Muscle of leg (tissue), 11 donors: ENCODE results near the gene SELENBP1. TPM values are rescaled to one million over a fixed set of nuclear protein-coding genes. Genes with fewer than 3 reads are reported as not detected.

Experiments used
- DNase-seq: peaks from one replicate; pipeline ENCODE4 v3.0.0; 2013
- H3K27ac ChIP-seq: one replicate; pipeline ENCODE4 v1.5.1; 2013; ENCODE audit warnings: mild to moderate bottlenecking, low read length, control low read depth
- H3K27me3 ChIP-seq: one replicate; pipeline ENCODE4 v1.6.1; 2013; ENCODE audit warnings: low read length; ENCODE audit not compliant: control insufficient read depth, insufficient read depth
- H3K36me3 ChIP-seq: one replicate; pipeline ENCODE4 v1.6.1; 2013; ENCODE audit warnings: low read length; ENCODE audit not compliant: control insufficient read depth, insufficient read depth
- H3K4me1 ChIP-seq: one replicate; pipeline ENCODE4 v1.6.1; 2013; ENCODE audit warnings: low read length; ENCODE audit not compliant: control insufficient read depth, insufficient read depth
- H3K4me3 ChIP-seq: one replicate; pipeline ENCODE4 v1.5.1; 2013; ENCODE audit warnings: low read length, control low read depth
- H3K9me3 ChIP-seq: replicated peaks from 2 replicates; pipeline ENCODE4 v1.6.1; 2013; ENCODE audit warnings: low read depth, low read length; ENCODE audit not compliant: control insufficient read depth
- WGBS: methylation state at CpG from one replicate; pipeline ENCODE4 v1.1.5; 2013; ENCODE audit warnings: missing lambda C conversion rate; ENCODE audit not compliant: insufficient coverage; 5-methylcytosine and 5-hydroxymethylcytosine counted together
- polyA plus RNA-seq, 8 donors: library from polyadenylated mRNA; unstranded; fragments of 120-200 nt; gene quantifications; one replicate each; pipeline versions ENCODE4 v1.2.1 to v1.2.3, GENCODE V29; 2013; ENCODE audit warnings: inconsistent platforms in 1 of 8, low replicate concordance in 1 of 8; ENCODE audit not compliant: insufficient read length in 8 of 8, insufficient read depth in 1 of 8
- total RNA-seq: library from RNA; stranded (reverse); fragments of 120-200 nt; gene quantifications from one replicate; pipeline ENCODE4 v1.2.4, GENCODE V29; 2013

SELENBP1 gene
- total and polyA plus RNA-seq, 9 donors: 28.2 to 50.1 (median 36.5) TPM

DNA sequence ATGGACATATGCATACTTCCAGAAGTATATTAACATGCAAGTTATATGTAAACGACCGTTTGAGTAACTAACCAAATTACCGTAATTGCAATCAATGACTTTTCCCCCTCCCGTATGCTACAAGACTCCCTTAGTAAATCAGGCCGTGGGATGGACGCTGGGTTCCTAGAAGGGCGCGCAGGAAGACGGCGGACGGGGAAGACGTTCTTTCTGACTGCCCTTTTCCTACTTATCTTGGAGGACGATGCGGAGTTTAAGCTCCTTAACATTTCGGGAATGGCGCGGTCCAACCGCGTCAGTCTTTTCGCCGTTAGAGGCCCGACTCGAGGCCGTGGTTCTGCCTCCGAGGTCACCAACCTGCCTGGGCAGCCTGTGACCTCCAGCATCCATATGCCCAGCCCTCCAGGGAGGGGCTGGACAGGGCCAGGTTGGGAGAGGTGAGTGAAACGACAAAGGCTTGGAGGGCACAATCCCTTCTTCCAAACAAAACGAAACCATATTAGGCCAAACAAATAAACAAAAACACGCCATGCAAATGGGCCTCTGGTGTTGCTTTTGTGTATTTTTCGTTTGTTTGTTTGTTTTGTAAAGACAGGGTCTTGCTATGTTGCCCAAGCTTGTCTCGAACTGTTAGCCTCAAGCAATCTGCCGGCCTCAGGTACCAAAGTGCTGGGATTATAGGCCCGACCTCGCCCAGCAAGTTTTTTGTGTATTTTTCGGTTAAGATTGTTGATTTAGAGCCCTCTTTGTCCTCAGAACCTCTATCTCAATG is 44.4 kb downstream of the SELENBP1 start:
- peak overlapping the region; percentile 98 for H3K27ac ChIP-seq
- H3K9me3 ChIP-seq: no peaks in the 10 kb centered on the region
- 6% methylated on average over 27 of the region's 34 CpGs for WGBS
- peaks cover 19% of the 10 kb centered on the region for H3K36me3 ChIP-seq
- H3K27me3 ChIP-seq: no peaks in the 10 kb centered on the region
- peaks cover 23% of the 10 kb centered on the region for H3K4me1 ChIP-seq
- H3K4me3 ChIP-seq: peak overlapping the region; percentile 87
- DNase-seq: no peak

DNA sequence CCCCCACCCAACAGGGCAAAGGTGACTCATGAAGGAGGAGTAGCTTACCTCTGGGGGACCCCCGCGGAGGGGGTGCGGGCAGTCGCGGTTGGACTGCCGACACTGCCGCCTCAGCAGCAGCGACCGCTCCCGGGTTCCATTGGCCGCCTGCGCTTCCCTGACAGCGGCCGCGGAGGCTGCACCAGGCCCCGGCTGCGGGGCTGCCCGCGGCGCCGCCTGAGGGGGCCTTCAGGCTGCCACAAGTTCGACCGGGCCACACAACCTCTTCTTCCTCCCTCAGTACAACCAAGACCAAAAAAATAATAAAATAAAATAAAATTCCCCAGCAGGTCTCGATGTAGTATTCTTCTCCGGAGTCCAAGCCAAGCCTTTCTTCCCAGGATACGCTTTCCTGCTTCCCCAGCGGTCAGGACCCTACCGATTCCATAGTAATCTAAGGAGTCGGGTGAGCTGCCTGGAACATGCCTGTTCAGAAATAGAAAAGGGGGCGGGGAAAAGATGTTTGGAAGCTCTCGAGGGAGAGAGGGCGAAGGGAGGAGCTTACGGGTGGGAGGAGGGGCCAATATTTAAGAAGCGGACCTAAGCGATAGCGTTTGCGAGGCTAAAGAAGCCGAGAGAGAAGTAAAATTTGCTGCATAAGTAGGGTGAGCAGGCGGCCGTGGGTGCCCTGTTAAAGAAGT is 45.1 kb downstream of the SELENBP1 start, which contains the start of gene PI4KB:
Gene PI4KB (minus strand): TSS at position 194 of the 680 bp plus-strand sequence. CDS start 10,935 bp downstream, outside the sequence.
- Histone ChIP-seq H3K4me1 (peaks cover 23% of the 10 kb centered on the region), H3K9me3 (no peaks in the 10 kb centered on the region), H3K27ac (peak within 1 kb of the TSS; percentile 98), H3K36me3 (peaks cover 23% of the 10 kb centered on the region), H3K4me3 (peak within 1 kb of the TSS; percentile 87), H3K27me3 (no peaks in the 10 kb centered on the region)
- peak; percentile 99 for DNase-seq
- WGBS: 0% methylated on average over 22 of the region's 40 CpGs

DNA sequence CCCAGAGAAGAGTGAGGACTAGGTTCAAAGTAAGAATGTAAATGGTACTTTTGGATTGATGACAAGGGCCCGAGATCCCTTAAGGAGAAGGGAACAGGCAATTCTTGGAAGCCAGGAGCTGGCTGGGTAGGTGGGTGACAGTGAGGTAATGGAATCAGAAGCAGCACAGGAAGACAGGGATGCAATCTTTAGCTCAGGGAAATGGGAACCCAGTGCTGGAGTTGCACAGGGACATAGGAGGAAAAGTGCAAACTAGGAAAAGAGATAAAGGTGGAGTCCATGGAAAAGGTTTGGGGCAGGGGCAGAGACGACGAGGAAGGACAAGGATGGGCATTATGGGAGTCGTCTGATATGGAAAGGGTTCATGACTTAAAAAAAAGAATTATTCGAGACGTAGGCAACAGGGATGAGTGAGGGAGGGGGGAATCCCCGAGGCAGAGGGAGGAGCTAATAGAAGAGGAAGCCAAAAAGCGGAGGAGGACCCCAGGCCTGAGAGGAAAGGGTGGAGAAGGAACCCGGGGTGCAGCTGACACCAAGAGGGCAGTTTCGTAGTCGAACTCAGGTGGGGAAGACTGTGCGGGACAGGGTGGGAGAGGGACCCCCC is 45.8 kb downstream of the SELENBP1 start:
- 3% methylated on average over 8 of the region's 12 CpGs for WGBS
- H3K9me3 ChIP-seq: no peaks in the 10 kb centered on the region
- peak overlapping the region; percentile 98 for H3K27ac ChIP-seq
- DNase-seq: peak; percentile 86
- H3K4me1 ChIP-seq: peaks cover 23% of the 10 kb centered on the region
- peak overlapping the region; percentile 87 for H3K4me3 ChIP-seq
- H3K27me3 ChIP-seq: no peaks in the 10 kb centered on the region
- peaks cover 29% of the 10 kb centered on the region for H3K36me3 ChIP-seq

DNA sequence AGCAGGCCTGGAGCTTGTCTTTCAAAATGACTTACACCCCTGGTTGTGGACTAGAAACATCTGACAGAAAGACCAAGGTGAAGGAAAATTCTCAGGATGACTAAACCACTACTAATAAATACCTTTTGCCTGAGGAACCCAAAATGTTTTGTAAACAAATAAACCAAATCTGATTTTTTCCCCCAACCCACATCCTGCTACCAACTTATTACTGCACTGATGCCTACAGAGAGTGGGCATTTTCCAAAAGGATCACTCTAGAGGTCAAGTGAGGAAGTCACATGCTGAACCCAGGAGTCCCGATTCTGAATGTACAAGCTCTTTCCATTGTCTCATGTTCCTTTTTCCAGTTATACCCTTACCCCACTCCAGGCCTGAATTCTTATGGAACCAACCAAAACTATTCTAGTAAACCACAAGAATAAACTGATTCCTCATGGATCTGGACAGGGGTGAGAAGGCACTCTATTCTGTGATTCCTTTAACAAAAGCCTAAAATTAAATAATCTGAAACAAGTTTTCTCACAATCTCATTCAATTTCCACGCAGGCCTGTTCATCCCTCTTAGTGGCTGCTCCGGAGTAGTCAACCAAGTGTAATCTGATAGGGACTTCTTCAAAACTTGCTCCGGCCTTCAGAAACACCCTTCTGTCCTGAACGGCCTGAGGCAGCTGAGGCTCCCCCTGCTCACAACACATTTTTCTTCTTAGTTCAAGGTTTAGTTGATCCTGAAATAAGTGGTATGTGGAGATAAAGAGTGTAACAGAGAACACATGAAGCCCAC is 46.7 kb downstream of the SELENBP1 start:
- peak; percentile 23 for DNase-seq
- Histone ChIP-seq H3K9me3 (no peaks in the 10 kb centered on the region), H3K27me3 (no peaks in the 10 kb centered on the region), H3K4me1 (peaks cover 23% of the 10 kb centered on the region), H3K27ac (peak overlapping the region; percentile 98), H3K36me3 (peaks cover 34% of the 10 kb centered on the region), H3K4me3 (peak overlapping the region; percentile 87)
- WGBS: 49% methylated on average over 3 of the region's 5 CpGs

DNA sequence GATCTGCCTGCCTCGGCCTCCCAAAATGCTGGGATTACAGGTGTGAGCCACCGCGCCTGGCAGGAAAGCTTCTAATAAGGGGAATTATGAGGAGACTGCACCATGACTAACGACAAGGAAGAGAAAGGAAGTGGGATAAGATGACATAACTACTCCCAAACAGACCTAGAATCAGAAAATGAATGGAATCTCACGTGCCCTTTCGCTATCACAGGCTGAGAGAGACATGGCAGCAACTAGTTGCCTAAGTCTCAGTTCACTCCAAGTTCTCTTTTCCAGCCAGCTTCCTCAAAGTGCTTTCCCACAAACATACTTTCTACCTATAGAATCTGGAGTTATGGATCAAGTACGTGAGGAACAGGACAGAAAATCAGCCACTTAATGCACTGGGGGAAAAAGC is 47.3 kb downstream of the SELENBP1 start:
- H3K9me3 ChIP-seq: no peaks in the 10 kb centered on the region
- H3K27ac ChIP-seq: no peak overlapping the region
- no peak overlapping the region for H3K4me3 ChIP-seq
- no peak for DNase-seq
- H3K36me3 ChIP-seq: peaks cover 40% of the 10 kb centered on the region
- 77% methylated on average over 3 of the region's 7 CpGs for WGBS
- H3K4me1 ChIP-seq: peaks cover 23% of the 10 kb centered on the region
- no peaks in the 10 kb centered on the region for H3K27me3 ChIP-seq

DNA sequence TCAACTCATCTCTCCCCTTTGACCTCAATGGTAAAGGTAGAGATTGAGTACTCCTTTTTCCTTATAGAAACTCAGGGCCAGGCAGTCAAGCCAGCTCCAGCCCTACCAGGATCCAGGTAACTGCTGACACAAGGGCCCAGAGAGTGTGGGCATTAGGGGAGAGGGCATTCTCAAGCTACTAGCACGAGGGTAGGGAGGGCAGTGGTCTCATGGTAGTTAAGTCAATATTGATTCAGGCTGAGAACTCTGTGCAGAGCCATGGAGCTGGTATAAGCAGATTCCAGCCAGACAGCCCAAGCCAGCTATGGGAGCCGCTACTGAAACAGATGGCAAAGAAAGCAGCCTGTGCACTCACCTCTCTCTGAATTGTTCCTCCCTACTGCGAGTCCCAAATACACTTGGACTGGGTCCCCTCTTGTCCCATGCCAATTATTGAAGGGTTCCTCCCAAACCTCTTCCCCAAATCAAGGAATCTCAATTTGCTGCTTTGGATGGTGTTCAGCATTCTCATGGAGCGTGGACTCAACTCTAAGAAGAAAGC is 48.0 kb downstream of the SELENBP1 start:
- H3K9me3 ChIP-seq: no peaks in the 10 kb centered on the region
- no peak for DNase-seq
- no peak overlapping the region for H3K4me3 ChIP-seq
- peaks cover 23% of the 10 kb centered on the region for H3K4me1 ChIP-seq
- no peak overlapping the region for H3K27ac ChIP-seq
- peaks cover 46% of the 10 kb centered on the region for H3K36me3 ChIP-seq
- 100% methylated on average over 2 of the region's 4 CpGs for WGBS
- H3K27me3 ChIP-seq: no peaks in the 10 kb centered on the region

DNA sequence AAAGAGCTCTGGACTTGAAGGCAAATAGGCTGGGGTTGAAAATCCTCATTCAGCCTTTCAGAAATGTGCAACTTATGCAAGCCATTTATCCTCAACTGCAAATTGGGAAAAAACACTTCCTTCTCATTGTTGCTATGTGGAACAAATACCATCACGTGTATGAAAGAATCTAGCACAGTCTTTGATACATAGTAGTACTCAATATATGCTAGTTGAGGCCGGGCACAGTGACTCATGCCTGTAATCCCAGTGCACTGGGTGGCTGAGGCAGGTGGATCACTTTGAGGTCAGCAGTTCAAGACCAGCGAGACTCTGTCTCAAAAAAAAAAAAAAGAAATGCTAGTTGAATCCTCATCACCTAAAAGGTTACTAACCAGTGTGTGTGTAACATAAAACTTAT is 53.5 kb downstream of the SELENBP1 start:
- no CpG with 5 or more reads among the region's 3 CpGs for WGBS
- Histone ChIP-seq H3K4me1 (peaks cover 8% of the 10 kb centered on the region), H3K9me3 (no peaks in the 10 kb centered on the region), H3K36me3 (peaks cover 68% of the 10 kb centered on the region), H3K27me3 (no peaks in the 10 kb centered on the region), H3K4me3 (no peak overlapping the region), H3K27ac (no peak overlapping the region)
- DNase-seq: no peak

DNA sequence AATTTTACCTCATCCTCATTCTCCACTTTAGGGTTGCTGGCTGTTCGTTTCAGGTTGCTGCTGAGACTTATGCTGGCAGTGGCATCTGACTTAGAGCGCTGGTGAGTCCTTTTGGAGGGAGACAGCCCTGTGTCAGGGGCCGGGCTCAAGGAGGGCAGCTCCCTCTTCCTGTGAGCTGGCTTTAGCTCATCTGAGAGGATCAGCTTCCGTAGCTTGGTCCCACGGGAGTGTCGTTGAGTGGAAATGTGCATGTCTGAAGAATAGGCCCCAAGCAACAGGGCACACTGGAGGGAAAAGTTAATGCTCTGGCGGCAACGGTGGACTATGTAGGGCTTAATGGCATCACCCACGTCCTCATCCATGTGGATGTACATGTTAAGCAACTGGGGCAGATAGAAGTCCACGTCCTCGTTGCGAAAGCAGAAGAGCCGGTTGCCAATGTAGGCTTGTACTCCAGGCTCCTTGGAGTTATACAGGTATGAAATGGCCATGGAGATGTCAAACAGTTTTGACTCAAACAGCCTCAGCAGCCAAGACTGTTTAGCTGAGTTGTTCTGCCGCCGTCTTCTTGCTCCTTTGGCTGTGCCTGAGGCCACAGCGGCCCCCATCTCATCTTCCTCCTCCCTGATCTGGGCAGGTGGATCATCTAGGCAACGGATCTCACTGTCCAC is 56.8 kb downstream of the SELENBP1 start:
- no peak for DNase-seq
- Histone ChIP-seq H3K9me3 (no peaks in the 10 kb centered on the region), H3K36me3 (peaks cover 75% of the 10 kb centered on the region), H3K27me3 (no peaks in the 10 kb centered on the region), H3K4me1 (peaks cover 27% of the 10 kb centered on the region), H3K27ac (no peak overlapping the region), H3K4me3 (no peak overlapping the region)
- WGBS: 87% methylated on average over 16 of the region's 17 CpGs
